OCI-LY3 (cell line): Measurements from ENCODE around the gene KRTAP19-5.

ENCODE experiments used
- EZH2phosphoT487 ChIP-seq: fragments of 200-600 bp; shearing (Covaris generic); IDR thresholded peaks from 2 replicates; pipeline ENCODE4 v1.6.1; 2018; ENCODE audit warnings: antibody characterized with exemption, mixed run types, low read depth
- TF ChIP-seq, protein P1 (sequence below): fragments of 200-600, 300-600 bp; sonication (generic); IDR thresholded peaks from 2 replicates; pipeline ENCODE4 v1.5.1; 2014; ENCODE audit warnings: antibody characterized with exemption, low read length, low read depth

GRCh38 chr21:30541764-30542163, 39.8 kb upstream of the KRTAP19-5 start, which contains the start of gene KRTAP19-6:
- TF ChIP-seq, protein P1, sequence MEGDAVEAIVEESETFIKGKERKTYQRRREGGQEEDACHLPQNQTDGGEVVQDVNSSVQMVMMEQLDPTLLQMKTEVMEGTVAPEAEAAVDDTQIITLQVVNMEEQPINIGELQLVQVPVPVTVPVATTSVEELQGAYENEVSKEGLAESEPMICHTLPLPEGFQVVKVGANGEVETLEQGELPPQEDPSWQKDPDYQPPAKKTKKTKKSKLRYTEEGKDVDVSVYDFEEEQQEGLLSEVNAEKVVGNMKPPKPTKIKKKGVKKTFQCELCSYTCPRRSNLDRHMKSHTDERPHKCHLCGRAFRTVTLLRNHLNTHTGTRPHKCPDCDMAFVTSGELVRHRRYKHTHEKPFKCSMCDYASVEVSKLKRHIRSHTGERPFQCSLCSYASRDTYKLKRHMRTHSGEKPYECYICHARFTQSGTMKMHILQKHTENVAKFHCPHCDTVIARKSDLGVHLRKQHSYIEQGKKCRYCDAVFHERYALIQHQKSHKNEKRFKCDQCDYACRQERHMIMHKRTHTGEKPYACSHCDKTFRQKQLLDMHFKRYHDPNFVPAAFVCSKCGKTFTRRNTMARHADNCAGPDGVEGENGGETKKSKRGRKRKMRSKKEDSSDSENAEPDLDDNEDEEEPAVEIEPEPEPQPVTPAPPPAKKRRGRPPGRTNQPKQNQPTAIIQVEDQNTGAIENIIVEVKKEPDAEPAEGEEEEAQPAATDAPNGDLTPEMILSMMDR = no peak
- TF ChIP-seq EZH2phosphoT487 = no peak
